HepG2 (cell line): ENCODE data around the gene OR7E24. TPM values are rescaled to one million over a fixed set of nuclear protein-coding genes. Genes with fewer than 3 reads are reported as not detected.
"Not testable (repeated sequence)": the region's sequence is repeated elsewhere in the genome, so short reads cannot be mapped to it uniquely, and the experiment has no call there.

Source experiments
- ATAC-seq: fragments of 200-7000 bp; cut with Tn5 transposase; 3 replicates; pipeline ENCODE4 v1.9.1; 2020; ENCODE audit warnings: mild to moderate bottlenecking, moderate library complexity
- BruUV-seq: library from RNA; stranded (reverse); fragments of 400-500 nt; replicated peaks from 2 replicates; lab custom pipeline; 2021; lab: Mats Ljungman, UMichigan
- CTCF ChIA-PET: fragments of 300-600 bp; formaldehyde crosslinking; extraction: SDS; loops from one replicate; lab custom pipeline; 2021; ENCODE audit warnings: low total read pairs, inconsistent platforms, low intra/inter-chr PET ratio; lab: Yijun Ruan, JAX
- POLR2A ChIA-PET: fragments of 350-600 bp; sonication (Branson Sonifier 250); formaldehyde crosslinking; loops from one replicate; lab custom pipeline; 2020; ENCODE audit warnings: antibody characterized with exemption, inconsistent platforms; lab: Yijun Ruan, JAX
- DNase-seq: peaks from one replicate; pipeline ENCODE4 v3.0.0-alpha.2; 2015; ENCODE audit warnings: low spot score
- FAIRE-seq: peaks from 3 replicates; lab custom pipeline; 2011; peaks lifted over from hg19 to GRCh38; lab: Jason Lieb, UNC
- H2AFZ ChIP-seq: one replicate; pipeline ENCODE4 v1.6.1; 2011; ENCODE audit warnings: low read length, inconsistent platforms
- H3K27ac ChIP-seq: fragments of 300-600 bp; 3 replicates; pipeline ENCODE4 v1.8.0; 2011; ENCODE audit warnings: mixed run types, mild to moderate bottlenecking, mixed read lengths, low read length, inconsistent platforms; ENCODE audit not compliant: insufficient read depth; ENCODE audit errors: extremely low read length
- H3K27me3 ChIP-seq, 2 experiments: fragments of 200-600 bp in 1 of 2; 2 replicates in 1 of 2; 3 replicates in 1 of 2; pipeline versions ENCODE4 v1.6.0 to v1.8.0; 2011; ENCODE audit warnings: low read length in 2 of 2, mild to moderate bottlenecking in 2 of 2, moderate library complexity in 2 of 2, inconsistent platforms in 1 of 2; ENCODE audit not compliant: insufficient read depth in 2 of 2, control insufficient read depth in 1 of 2
- H3K36me3 ChIP-seq, 2 experiments: fragments of 200-600 bp in 1 of 2; replicated peaks in 1 of 2; 2 replicates in 1 of 2; 3 replicates in 1 of 2; pipeline versions ENCODE4 v1.5.1 to v1.8.0; 2011; ENCODE audit warnings: low read length in 2 of 2, inconsistent platforms in 1 of 2; ENCODE audit not compliant: insufficient read depth in 2 of 2, control insufficient read depth in 1 of 2
- H3K4me1 ChIP-seq: 2 replicates; pipeline ENCODE4 v1.5.1; 2012; ENCODE audit warnings: low read length, inconsistent platforms; ENCODE audit not compliant: insufficient read depth
- H3K4me2 ChIP-seq: 2 replicates; pipeline ENCODE4 v1.6.0; 2011; ENCODE audit warnings: low read depth, low read length, inconsistent platforms
- H3K4me3 ChIP-seq, 3 experiments: fragments of 200-600 bp in 1 of 3; sonication (generic), shearing (Covaris generic) in 1 of 3; replicated peaks in 1 of 3; 2 replicates each; pipeline ENCODE4 v1.5.1; 2011 to 2016; ENCODE audit warnings: low read length in 3 of 3, inconsistent platforms in 2 of 3, low read depth in 2 of 3, mild to moderate bottlenecking in 2 of 3, control low read depth in 1 of 3, mixed read lengths in 1 of 3; ENCODE audit not compliant: insufficient read depth in 1 of 3
- H3K79me2 ChIP-seq: one replicate; pipeline ENCODE4 v1.6.1; 2011; ENCODE audit warnings: low read length, inconsistent platforms; ENCODE audit not compliant: insufficient read depth
- H3K9ac ChIP-seq: 2 replicates; pipeline ENCODE4 v1.6.0; 2011; ENCODE audit warnings: mild to moderate bottlenecking, low read depth, low read length, inconsistent platforms; ENCODE audit not compliant: insufficient read depth
- H3K9me3 ChIP-seq: 2 replicates; pipeline ENCODE4 v1.5.1; 2012; ENCODE audit warnings: mild to moderate bottlenecking, low read length
- H4K20me1 ChIP-seq: 2 replicates; pipeline ENCODE4 v1.6.0; 2011; ENCODE audit warnings: inconsistent platforms, mild to moderate bottlenecking, low read length, moderate library complexity; ENCODE audit not compliant: insufficient read depth
- E2F2 ChIP-seq: sonication (generic); formaldehyde crosslinking; IDR thresholded peaks from 2 replicates; pipeline ENCODE4 v1.4.0; 2020; ENCODE audit warnings: missing genetic modification reagents, borderline replicate concordance
- LCORL ChIP-seq, 2 experiments: fragments of 450-650 bp in 1 of 2; sonication (generic) in 1 of 2; formaldehyde crosslinking in 1 of 2; IDR thresholded peaks; 2 replicates each; pipeline versions ENCODE4 v1.5.0 to v1.6.1; 2017 to 2020; ENCODE audit warnings: antibody characterized with exemption in 1 of 2, missing genetic modification reagents in 1 of 2
- MEIS2 ChIP-seq: sonication (generic); formaldehyde crosslinking; IDR thresholded peaks from 2 replicates; pipeline ENCODE4 v1.9.0; 2021; ENCODE audit warnings: mild to moderate bottlenecking, missing genetic modification reagents
- MLLT10 ChIP-seq: sonication (generic); formaldehyde crosslinking; IDR thresholded peaks from 2 replicates; pipeline ENCODE4 v1.4.0; 2020; ENCODE audit warnings: missing genetic modification reagents
- MXD1 ChIP-seq: sonication (generic); formaldehyde crosslinking; IDR thresholded peaks from 2 replicates; pipeline ENCODE4 v1.4.0; 2020; ENCODE audit warnings: mild to moderate bottlenecking, missing genetic modification reagents
- ZBTB3 ChIP-seq: sonication (generic); formaldehyde crosslinking; IDR thresholded peaks from 2 replicates; pipeline ENCODE4 v1.4.0; 2020; ENCODE audit warnings: low read depth, mild to moderate bottlenecking, moderate library complexity, missing genetic modification reagents, borderline replicate concordance
- WGBS: methylation state at CpG from one replicate; pipeline ENCODE4 v1.1.6; 2017; ENCODE audit warnings: low lambda C conversion rate; 5-methylcytosine and 5-hydroxymethylcytosine counted together
- in situ Hi-C: cut with HindIII; loops from 2 replicates; pipeline ENCODE4 v1.10.0; 2017; ENCODE audit warnings: low pct_unique_long_range_greater_than_20kb; ENCODE audit not compliant: extremely low pct_ligation_motif_present
- intact Hi-C: fragments of 100-400 bp; cut with micrococcal nuclease; formaldehyde crosslinking; loops from one replicate; pipeline ENCODE4 v1.10.0; 2022; ENCODE audit not compliant: unreplicated experiment
- polyA plus RNA-seq, 8 experiments: library from polyadenylated mRNA; depleted of rRNA in 3 of 8; stranded (reverse) in 7 of 8; unstranded in 1 of 8; fragments of >200 nt; fragmentation: Illumina TruSeq in 4 of 8; extraction: Trizol in 4 of 8; gene quantifications; 2 replicates each; pipeline versions ENCODE4 v1.2.1 to v1.2.3, GENCODE V29; 2011 to 2016; ENCODE audit warnings: low read depth in 4 of 8, missing spikeins in 1 of 8, mixed read lengths in 1 of 8; ENCODE audit not compliant: insufficient read depth in 1 of 8
- total RNA-seq, 5 experiments: library from RNA; depleted of rRNA; stranded (reverse); fragments of >200 nt; fragmentation: Illumina TruSeq; extraction: Trizol; gene quantifications; 2 replicates each; pipeline ENCODE4 v1.2.3, GENCODE V29; 2016; ENCODE audit warnings: low read depth in 1 of 5

Gene OR7E24
- total and polyA plus RNA-seq, 2 of the 13 experiments (the other 11 are each of a cell fraction or from before 2014, with no cell fraction given) = not detected

- no peak for TF ChIP-seq MXD1 (CRISPR knock-in tag)
- no peak for TF ChIP-seq LCORL (IDR thresholded peaks at IDR 0.05)
- no peak for TF ChIP-seq LCORL (CRISPR knock-in tag; IDR thresholded peaks at IDR 0.05)
- TF ChIP-seq ZBTB3 (CRISPR knock-in tag) = no peak
- TF ChIP-seq MLLT10 (CRISPR knock-in tag) = no peak
- no peak for TF ChIP-seq E2F2 (CRISPR knock-in tag)
- no peak for TF ChIP-seq MEIS2
These were observed 506 bp downstream of the OR7E24 start (continued) for GRCh38 chr19:9251236-9251635.

- POLR2A ChIA-PET, H3K36me3 ChIP-seq, H3K4me2 ChIP-seq, H2AFZ ChIP-seq, BruUV-seq, in situ Hi-C loops, DNase-seq, H3K79me2 ChIP-seq, ATAC-seq, H3K4me3 ChIP-seq, intact Hi-C loops, H3K4me1 ChIP-seq, H3K27me3 ChIP-seq, H4K20me1 ChIP-seq, CTCF ChIA-PET, H3K27ac ChIP-seq, FAIRE-seq, H3K9ac ChIP-seq: not testable (repeated sequence)
- H3K9me3 ChIP-seq = peaks cover 31% of the 10 kb centered on the region
- WGBS = no CpG with 5 or more reads among the region's 38 CpGs
These were observed 32.8 kb downstream of the OR7E24 start for GRCh38 chr19:9283485-9283884.
